ENCODE results near the gene SYNM. TPM values are rescaled to one million over a fixed set of nuclear protein-coding genes. Genes with fewer than 3 reads are reported as not detected.

The SYNM gene
- total and polyA plus RNA-seq, 3 experiments from 2014 or later, result 0.56 to 2.4 (median 2.3) TPM

DNA sequence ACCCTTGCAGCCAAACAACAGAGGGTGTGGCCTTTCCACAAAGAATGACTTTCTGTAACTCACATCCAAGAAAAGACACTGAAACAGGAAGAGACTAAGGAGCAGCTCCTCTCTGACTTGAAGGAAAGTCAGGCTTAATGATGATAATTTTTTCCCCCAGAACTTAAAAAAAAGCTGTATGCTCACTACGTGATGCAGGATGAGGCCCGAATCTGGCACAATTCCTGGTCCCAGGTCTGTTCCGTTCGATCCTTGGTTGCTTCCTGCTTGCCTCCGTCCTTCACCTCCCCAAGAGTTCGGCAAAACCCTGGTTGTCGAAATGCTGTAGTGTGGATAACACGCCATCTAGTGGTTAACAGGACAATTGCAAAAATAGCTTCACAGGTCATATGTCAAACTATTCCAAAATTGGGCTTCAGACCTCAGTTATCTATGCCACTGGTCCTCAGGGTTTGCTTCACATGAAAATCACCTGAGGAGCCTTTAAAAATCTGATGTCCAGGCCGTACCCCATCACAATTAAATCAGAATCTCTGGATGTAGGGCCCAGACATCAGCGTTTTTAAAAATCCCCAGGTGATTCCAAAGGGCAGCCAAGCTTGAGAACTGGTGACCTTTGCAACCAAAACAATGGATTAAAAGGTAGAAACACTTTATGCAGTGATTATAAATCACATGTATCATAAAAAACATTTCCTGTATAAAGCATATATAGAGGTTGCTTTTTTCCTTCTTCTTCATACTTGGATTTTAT lies 28.1 kb upstream of the SYNM start:
- peak overlapping the region; percentile 84 for H3K4me3 ChIP-seq (ENCODE audit: low read length)
- Mint-ChIP-seq H3K27ac (peak overlapping the region in 4 of 8 donors; percentile 35 to 88 (median 70)), H3K27me3 (peaks cover 3 to 27% of the 10 kb centered on the region in 2 donors), H3K4me3 (peak overlapping the region; percentile 20 to 93 (median 82)), H3K36me3 (no peaks in the 10 kb centered on the region), H3K4me1 (peaks cover 7 to 9% (median 9%) of the 10 kb centered on the region in 3 donors), H3K9me3 (no peaks in the 10 kb centered on the region)
- no peaks in the 10 kb centered on the region for H3K36me3 ChIP-seq (ENCODE audit: insufficient read depth, low read length)
- peak in 4 of 5 donors; percentile 5 to 55 (median 46) for DNase-seq
- ChIA-PET CTCF (interaction anchor here (0.6 to 1.8 kb wide), 12 partner anchors 8 to 765 kb away, joined by 3 to 8 read pairs (median 3); no protein-coding TSS in a partner anchor), POLR2A (no interaction called here)
- no peak overlapping the region for H3K27ac ChIP-seq (ENCODE audit: low read depth, low read length)
- no peaks in the 10 kb centered on the region for H3K9me3 ChIP-seq (ENCODE audit: low read length)
- peaks cover 6% of the 10 kb centered on the region for H3K4me1 ChIP-seq (ENCODE audit: insufficient read depth, low read length)
- no peaks in the 10 kb centered on the region for H3K27me3 ChIP-seq (ENCODE audit: insufficient read depth, low read length, poor library complexity, severe bottlenecking)

GRCh38 chr15:99082798-99083197 lies 22.1 kb upstream of the SYNM start:
- no peak overlapping the region for H3K4me3 ChIP-seq (ENCODE audit: low read length)
- no peaks in the 10 kb centered on the region for H3K36me3 ChIP-seq (ENCODE audit: insufficient read depth, low read length)
- Mint-ChIP-seq H3K27ac (no peak overlapping the region), H3K27me3 (peaks cover 8 to 18% of the 10 kb centered on the region in 2 donors), H3K9me3 (peaks cover 0 to 2% (median 0%) of the 10 kb centered on the region in 5 donors), H3K4me1 (no peaks in the 10 kb centered on the region), H3K4me3 (no peak overlapping the region), H3K36me3 (no peaks in the 10 kb centered on the region)
- H3K4me1 ChIP-seq (ENCODE audit: insufficient read depth, low read length), result no peaks in the 10 kb centered on the region
- peaks cover 3% of the 10 kb centered on the region for H3K9me3 ChIP-seq (ENCODE audit: low read length)
- ChIA-PET CTCF (no interaction called here), POLR2A (no interaction called here)
- no peaks in the 10 kb centered on the region for H3K27me3 ChIP-seq (ENCODE audit: insufficient read depth, low read length, poor library complexity, severe bottlenecking)
- H3K27ac ChIP-seq (ENCODE audit: low read depth, low read length), result no peak overlapping the region
- DNase-seq, result no peak

DNA sequence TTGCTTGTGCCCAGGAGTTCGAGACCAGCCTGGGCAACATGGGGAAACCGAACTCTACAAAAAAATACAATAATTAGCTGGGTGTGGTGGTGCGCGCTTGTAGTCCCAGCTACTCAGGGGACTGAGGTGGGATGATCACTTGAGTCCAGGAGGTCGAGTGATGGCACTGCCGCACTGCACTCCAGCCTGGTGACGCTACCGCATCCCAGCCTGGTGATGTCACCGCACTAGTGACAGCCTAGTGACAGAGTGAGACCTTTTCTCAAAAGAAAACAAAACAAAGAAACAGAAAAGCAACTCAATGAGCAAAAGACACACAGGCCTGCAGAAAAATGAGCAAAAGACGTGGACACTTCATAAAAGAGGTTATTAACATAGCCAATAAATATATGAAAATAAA lies 19.9 kb upstream of the SYNM start:
- H3K4me1 ChIP-seq (ENCODE audit: insufficient read depth, low read length), result no peaks in the 10 kb centered on the region
- peaks cover 0 to 2% (median 0%) of the 10 kb centered on the region in 5 donors for H3K9me3 Mint-ChIP-seq
- H3K36me3 Mint-ChIP-seq, result no peaks in the 10 kb centered on the region
- H3K27me3 Mint-ChIP-seq, result peaks cover 7 to 8% of the 10 kb centered on the region in 2 donors
- no peak overlapping the region for H3K4me3 Mint-ChIP-seq
- no peak overlapping the region for H3K27ac ChIP-seq (ENCODE audit: low read depth, low read length)
- no peak for DNase-seq
- peaks cover 3% of the 10 kb centered on the region for H3K9me3 ChIP-seq (ENCODE audit: low read length)
- CTCF ChIA-PET, result interaction anchor here (0.7 kb wide), 1 partner anchor 39 kb away, joined by 3 read pairs; no protein-coding TSS in a partner anchor
- POLR2A ChIA-PET, result no interaction called here
- no peaks in the 10 kb centered on the region for H3K27me3 ChIP-seq (ENCODE audit: insufficient read depth, low read length, poor library complexity, severe bottlenecking)
- no peak overlapping the region for H3K27ac Mint-ChIP-seq
- no peaks in the 10 kb centered on the region for H3K36me3 ChIP-seq (ENCODE audit: insufficient read depth, low read length)
- no peak overlapping the region for H3K4me3 ChIP-seq (ENCODE audit: low read length)
- peaks cover 0 to under 1% (median 0%) of the 10 kb centered on the region in 3 donors for H3K4me1 Mint-ChIP-seq

DNA sequence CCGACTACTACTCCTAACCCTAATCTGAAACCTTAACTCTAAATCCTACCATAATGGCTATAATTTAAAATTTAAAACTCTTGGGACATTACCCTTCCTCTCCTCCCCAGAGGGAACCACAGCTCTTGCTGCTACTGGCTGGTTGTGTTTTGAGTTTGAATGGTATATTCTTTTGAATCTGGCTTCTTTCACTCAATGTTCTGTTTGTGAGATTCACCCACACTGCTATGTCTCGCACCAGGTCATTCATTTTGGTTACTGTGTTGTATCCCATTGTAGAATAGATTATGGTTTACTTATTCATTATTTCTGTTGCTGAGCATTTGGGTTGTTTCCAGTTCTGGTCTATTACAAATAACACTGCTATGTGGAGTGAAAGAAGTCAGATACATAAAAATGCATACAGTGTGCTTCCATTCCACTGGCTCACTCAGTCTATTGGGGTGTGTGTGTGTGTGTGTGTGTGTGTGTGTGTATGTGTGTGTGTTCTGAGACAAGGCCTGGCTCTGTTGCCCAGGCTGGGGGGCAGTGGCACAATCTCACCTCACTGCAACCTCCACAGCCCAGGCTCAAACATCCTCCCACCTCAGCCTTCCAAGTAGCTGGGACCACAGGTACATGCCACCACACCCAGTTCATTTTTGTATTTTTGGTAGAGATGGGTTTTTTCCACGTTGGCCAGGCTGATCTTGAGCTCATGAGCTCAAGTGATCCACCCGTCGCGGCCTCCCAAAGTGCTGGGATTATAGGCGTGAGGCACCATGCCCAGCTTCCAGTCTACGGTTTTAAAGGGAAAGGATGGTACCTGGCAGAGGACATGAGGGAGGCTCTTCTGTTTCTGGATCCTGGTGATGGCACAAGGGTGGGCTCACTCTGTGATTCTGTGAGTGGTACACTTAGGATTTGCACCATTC lies 19.2 kb upstream of the SYNM start:
- H3K4me3 Mint-ChIP-seq, result no peak overlapping the region
- ChIA-PET CTCF (interaction anchor here (0.7 to 1.3 kb wide), 2 partner anchors 9 to 38 kb away, joined by 3 read pairs; no protein-coding TSS in a partner anchor), POLR2A (no interaction called here)
- no peak overlapping the region for H3K27ac ChIP-seq (ENCODE audit: low read depth, low read length)
- peaks cover 0 to 5% (median 3%) of the 10 kb centered on the region in 3 donors for H3K4me1 Mint-ChIP-seq
- no peaks in the 10 kb centered on the region for H3K4me1 ChIP-seq (ENCODE audit: insufficient read depth, low read length)
- H3K36me3 ChIP-seq (ENCODE audit: insufficient read depth, low read length), result no peaks in the 10 kb centered on the region
- peaks cover 7 to 8% of the 10 kb centered on the region in 2 donors for H3K27me3 Mint-ChIP-seq
- no peak overlapping the region for H3K27ac Mint-ChIP-seq
- DNase-seq, result no peak
- peaks cover 0 to 2% (median 0%) of the 10 kb centered on the region in 5 donors for H3K9me3 Mint-ChIP-seq
- H3K4me3 ChIP-seq (ENCODE audit: low read length), result no peak overlapping the region
- no peaks in the 10 kb centered on the region for H3K27me3 ChIP-seq (ENCODE audit: insufficient read depth, low read length, poor library complexity, severe bottlenecking)
- peaks cover 3% of the 10 kb centered on the region for H3K9me3 ChIP-seq (ENCODE audit: low read length)
- no peaks in the 10 kb centered on the region for H3K36me3 Mint-ChIP-seq

- H3K4me3 Mint-ChIP-seq, result no peak overlapping the region
- H3K27me3 Mint-ChIP-seq, result peaks cover 3 to 6% of the 10 kb centered on the region in 2 donors
- DNase-seq, result no peak
- H3K4me3 ChIP-seq (ENCODE audit: low read length), result no peak overlapping the region
- no peaks in the 10 kb centered on the region for H3K27me3 ChIP-seq (ENCODE audit: insufficient read depth, low read length, poor library complexity, severe bottlenecking)
- H3K4me1 ChIP-seq (ENCODE audit: insufficient read depth, low read length), result no peaks in the 10 kb centered on the region
- CTCF ChIA-PET, result interaction anchor here (1.3 kb wide), 1 partner anchor 9 kb away, joined by 3 read pairs; no protein-coding TSS in a partner anchor
- H3K4me1 Mint-ChIP-seq, result peaks cover 0 to 5% (median 3%) of the 10 kb centered on the region in 3 donors
- H3K36me3 ChIP-seq (ENCODE audit: insufficient read depth, low read length), result no peaks in the 10 kb centered on the region
- no peak overlapping the region for H3K27ac Mint-ChIP-seq
- peaks cover 0 to 2% (median 0%) of the 10 kb centered on the region in 5 donors for H3K9me3 Mint-ChIP-seq
- POLR2A ChIA-PET, result no interaction called here
- peaks cover 3% of the 10 kb centered on the region for H3K9me3 ChIP-seq (ENCODE audit: low read length)
- no peaks in the 10 kb centered on the region for H3K36me3 Mint-ChIP-seq
- H3K27ac ChIP-seq (ENCODE audit: low read depth, low read length), result no peak overlapping the region
Observed at GRCh38 chr15:99086327-99086667, 18.6 kb upstream of the SYNM start.

- Histone ChIP-seq H3K4me3 (ENCODE audit: low read length) (no peak overlapping the region), H3K27me3 (ENCODE audit: insufficient read depth, low read length, poor library complexity, severe bottlenecking) (no peaks in the 10 kb centered on the region), H3K36me3 (ENCODE audit: insufficient read depth, low read length) (no peaks in the 10 kb centered on the region), H3K4me1 (ENCODE audit: insufficient read depth, low read length) (no peaks in the 10 kb centered on the region), H3K27ac (ENCODE audit: low read depth, low read length) (no peak overlapping the region), H3K9me3 (ENCODE audit: low read length) (peaks cover 3% of the 10 kb centered on the region)
- Mint-ChIP-seq H3K9me3 (peaks cover 0 to 2% (median 0%) of the 10 kb centered on the region in 5 donors), H3K27ac (no peak overlapping the region), H3K4me1 (peaks cover 0 to 5% (median 3%) of the 10 kb centered on the region in 3 donors), H3K4me3 (no peak overlapping the region), H3K36me3 (no peaks in the 10 kb centered on the region), H3K27me3 (peaks cover 3 to 4% of the 10 kb centered on the region in 2 donors)
- ChIA-PET POLR2A (no interaction called here), CTCF (no interaction called here)
- no peak for DNase-seq
Observed at GRCh38 chr15:99087405-99087943, 17.4 kb upstream of the SYNM start.

DNA sequence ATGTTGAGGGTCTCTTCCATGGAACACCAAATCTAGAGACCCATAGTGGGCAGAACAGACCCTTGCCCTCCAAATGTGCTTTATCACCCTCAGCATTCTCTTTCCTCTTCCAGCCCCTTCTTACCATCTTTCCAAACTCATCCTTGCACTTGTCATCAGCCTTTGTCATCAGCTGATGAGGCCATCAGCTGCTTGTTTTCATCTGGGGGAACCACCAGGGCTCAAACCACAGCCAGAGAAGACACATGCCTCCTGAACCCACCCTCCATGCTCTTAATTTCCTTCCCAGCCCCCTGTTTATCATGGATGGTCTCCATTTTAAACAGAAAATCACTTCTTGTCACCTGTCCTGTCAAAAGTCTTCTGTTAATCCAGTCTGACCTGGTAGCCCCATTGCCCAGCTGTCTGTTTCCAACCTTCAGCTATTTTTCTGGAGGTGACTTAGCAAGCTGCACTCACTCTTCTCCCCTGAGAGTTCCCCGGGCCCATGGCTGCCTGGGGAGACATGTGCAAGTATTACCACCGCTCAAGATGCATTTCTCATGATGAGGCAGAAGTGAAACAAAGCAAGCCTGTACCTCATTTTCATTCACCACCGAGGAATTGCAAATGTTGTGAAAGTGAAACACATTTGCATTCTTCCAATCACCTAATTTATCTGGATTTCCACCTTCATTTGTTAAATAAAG lies 14.7 kb upstream of the SYNM start:
- no peaks in the 10 kb centered on the region for H3K36me3 Mint-ChIP-seq
- no peak overlapping the region for H3K4me3 ChIP-seq (ENCODE audit: low read length)
- H3K4me1 ChIP-seq (ENCODE audit: insufficient read depth, low read length), result no peaks in the 10 kb centered on the region
- H3K36me3 ChIP-seq (ENCODE audit: insufficient read depth, low read length), result no peaks in the 10 kb centered on the region
- ChIA-PET CTCF (no interaction called here), POLR2A (no interaction called here)
- no peak overlapping the region for H3K4me3 Mint-ChIP-seq
- peaks cover 0 to 3% of the 10 kb centered on the region in 2 donors for H3K27me3 Mint-ChIP-seq
- H3K27ac Mint-ChIP-seq, result peak overlapping the region in 1 of 8 donors; percentile 58
- no peaks in the 10 kb centered on the region for H3K27me3 ChIP-seq (ENCODE audit: insufficient read depth, low read length, poor library complexity, severe bottlenecking)
- no peak overlapping the region for H3K27ac ChIP-seq (ENCODE audit: low read depth, low read length)
- H3K9me3 ChIP-seq (ENCODE audit: low read length), result no peaks in the 10 kb centered on the region
- DNase-seq, result no peak
- H3K9me3 Mint-ChIP-seq, result peaks cover 0 to 2% (median 0%) of the 10 kb centered on the region in 5 donors
- peaks cover 0 to 5% (median 3%) of the 10 kb centered on the region in 3 donors for H3K4me1 Mint-ChIP-seq

Measured in CD8-positive, alpha-beta memory T cell (primary cell).